Spinal cord (tissue), 10 donors: ENCODE results near the gene SYCE1. TPM values are rescaled to one million over a fixed set of nuclear protein-coding genes. Genes with fewer than 3 reads are reported as not detected.
"Not testable (repeated sequence)": the region's sequence is repeated elsewhere in the genome, so short reads cannot be mapped to it uniquely, and the experiment has no call there.

ENCODE experiments used
- DNase-seq, 6 donors: peaks; one replicate each; pipeline versions ENCODE4 v3.0.0 to v3.0.0-alpha.2; 2013 to 2015; ENCODE audit warnings: low spot score in 6 of 6, low read depth in 4 of 6
- H3K27ac ChIP-seq: one replicate; pipeline ENCODE4 v1.5.1; 2013; ENCODE audit warnings: low read depth, low read length, control low read depth
- H3K27me3 ChIP-seq: one replicate; pipeline ENCODE4 v1.6.1; 2013; ENCODE audit warnings: low read length; ENCODE audit not compliant: control insufficient read depth, insufficient read depth
- H3K36me3 ChIP-seq: one replicate; pipeline ENCODE4 v1.6.1; 2013; ENCODE audit warnings: low read length; ENCODE audit not compliant: control insufficient read depth, insufficient read depth
- H3K4me1 ChIP-seq: one replicate; pipeline ENCODE4 v1.6.1; 2013; ENCODE audit warnings: low read length; ENCODE audit not compliant: control insufficient read depth, insufficient read depth
- H3K4me3 ChIP-seq: one replicate; pipeline ENCODE4 v1.5.1; 2013; ENCODE audit warnings: low read depth, low read length, control low read depth
- H3K9me3 ChIP-seq: one replicate; pipeline ENCODE4 v1.6.1; 2013; ENCODE audit warnings: low read length; ENCODE audit not compliant: control insufficient read depth, insufficient read depth
- WGBS: methylation state at CpG from one replicate; pipeline ENCODE4 v1.1.5; 2013; ENCODE audit warnings: missing lambda C conversion rate; ENCODE audit not compliant: insufficient coverage; 5-methylcytosine and 5-hydroxymethylcytosine counted together
- polyA plus RNA-seq, 2 donors: library from polyadenylated mRNA; unstranded; fragments of 120-200 nt; gene quantifications; one replicate each; pipeline ENCODE4 v1.2.1, GENCODE V29; 2013; ENCODE audit not compliant: insufficient read length in 2 of 2
- total RNA-seq, 2 donors: library from RNA; depleted of rRNA in 1 of 2; stranded (reverse); fragments of 120-200 nt in 1 of 2; fragments of >200 nt in 1 of 2; gene quantifications; one replicate each; pipeline versions ENCODE4 v1.2.3 to v1.2.4, GENCODE V29; 2013 to 2014
- donor health status: healthy.

SYCE1 gene
- total and polyA plus RNA-seq, 4 donors, result 0.40 to 5.8 (median 2.8) TPM

- H3K4me1 ChIP-seq, result peaks cover 10% of the 10 kb centered on the region
- whole genome bisulfite sequencing, result 90% methylated on average over 8 of the region's 9 CpGs
- H3K27ac ChIP-seq, result no peak overlapping the region
- H3K4me3 ChIP-seq, result no peak overlapping the region
- H3K9me3 ChIP-seq, result peaks cover 2% of the 10 kb centered on the region
- H3K27me3 ChIP-seq, result peaks cover 15% of the 10 kb centered on the region
- DNase-seq, result no peak
- H3K36me3 ChIP-seq, result no peaks in the 10 kb centered on the region
Observed at GRCh38 chr10:133523631-133524203, 41.7 kb downstream of the SYCE1 start.

GRCh38 chr10:133520193-133520738 is 45.1 kb downstream of the SYCE1 start:
- peak in 2 of 6 donors; percentile 8 to 29 for DNase-seq
- WGBS, result 8% methylated on average over 33 of the region's 33 CpGs
- H3K9me3 ChIP-seq, result peaks cover 6% of the 10 kb centered on the region
- no peak overlapping the region for H3K27ac ChIP-seq
- no peak overlapping the region for H3K4me3 ChIP-seq
- H3K4me1 ChIP-seq, result peaks cover 5% of the 10 kb centered on the region
- H3K36me3 ChIP-seq, result no peaks in the 10 kb centered on the region
- H3K27me3 ChIP-seq, result no peaks in the 10 kb centered on the region

GRCh38 chr10:133518517-133518916 is 46.9 kb downstream of the SYCE1 start:
- WGBS, result 71% methylated on average over 4 of the region's 5 CpGs
- H3K4me3 ChIP-seq, H3K36me3 ChIP-seq, H3K27me3 ChIP-seq, H3K27ac ChIP-seq, DNase-seq, H3K4me1 ChIP-seq, H3K9me3 ChIP-seq: not testable (repeated sequence)

- Histone ChIP-seq H3K36me3 (no peaks in the 10 kb centered on the region), H3K27me3 (no peaks in the 10 kb centered on the region), H3K4me1 (peaks cover 5% of the 10 kb centered on the region), H3K9me3 (peaks cover 4% of the 10 kb centered on the region), H3K4me3 (no peak overlapping the region), H3K27ac (no peak overlapping the region)
- DNase-seq, result peak in 1 of 6 donors; percentile 1
- 41% methylated on average over 4 of the region's 4 CpGs for WGBS
Observed at GRCh38 chr10:133516057-133516456, 49.3 kb downstream of the SYCE1 start.

- Histone ChIP-seq H3K4me1 (peaks cover 5% of the 10 kb centered on the region), H3K27ac (no peak overlapping the region), H3K27me3 (no peaks in the 10 kb centered on the region), H3K4me3 (no peak overlapping the region), H3K9me3 (peaks cover 4% of the 10 kb centered on the region), H3K36me3 (no peaks in the 10 kb centered on the region)
- no CpG with 5 or more reads among the region's 4 CpGs for WGBS
- DNase-seq, result no peak
Observed at GRCh38 chr10:133515471-133515870, 49.9 kb downstream of the SYCE1 start.

GRCh38 chr10:133511907-133512528 is 53.4 kb downstream of the SYCE1 start:
- Histone ChIP-seq H3K36me3 (no peaks in the 10 kb centered on the region), H3K9me3 (peaks cover 8% of the 10 kb centered on the region), H3K27me3 (no peaks in the 10 kb centered on the region), H3K4me1 (no peaks in the 10 kb centered on the region), H3K27ac (no peak overlapping the region), H3K4me3 (no peak overlapping the region)
- DNase-seq, result no peak
- WGBS, result no CpG with 5 or more reads among the region's 4 CpGs

- Histone ChIP-seq H3K4me3 (no peak overlapping the region), H3K4me1 (no peaks in the 10 kb centered on the region), H3K27me3 (no peaks in the 10 kb centered on the region), H3K36me3 (no peaks in the 10 kb centered on the region), H3K27ac (no peak overlapping the region), H3K9me3 (peaks cover 9% of the 10 kb centered on the region)
- WGBS, result no CpG with 5 or more reads among the region's 4 CpGs
- DNase-seq, result no peak
Observed at GRCh38 chr10:133511408-133511807, 54.0 kb downstream of the SYCE1 start.

- Histone ChIP-seq H3K4me1 (no peaks in the 10 kb centered on the region), H3K36me3 (no peaks in the 10 kb centered on the region), H3K27ac (no peak overlapping the region), H3K9me3 (peaks cover 9% of the 10 kb centered on the region), H3K4me3 (no peak overlapping the region), H3K27me3 (no peaks in the 10 kb centered on the region)
- whole genome bisulfite sequencing, result no CpG with 5 or more reads among the region's 4 CpGs
- DNase-seq, result no peak
Observed at GRCh38 chr10:133509700-133510099, 55.7 kb downstream of the SYCE1 start.
